IPS-20b (cell line): ENCODE data around the gene TRNP1.
"Not testable (repeated sequence)": the region's sequence is repeated elsewhere in the genome, so short reads cannot be mapped to it uniquely, and the experiment has no call there.

Experiments
- H3K27ac ChIP-seq: one replicate; pipeline ENCODE4 v1.5.1; 2013; ENCODE audit warnings: low read length
- H3K27me3 ChIP-seq: 2 replicates; pipeline ENCODE4 v1.6.1; 2013; ENCODE audit warnings: mild to moderate bottlenecking, low read length, inconsistent platforms; ENCODE audit not compliant: insufficient read depth
- H3K36me3 ChIP-seq: 2 replicates; pipeline ENCODE4 v1.6.1; 2013; ENCODE audit warnings: low read depth, mild to moderate bottlenecking, inconsistent platforms, low read length, moderate library complexity; ENCODE audit not compliant: insufficient read depth
- H3K4me1 ChIP-seq: 2 replicates; pipeline ENCODE4 v1.6.1; 2013; ENCODE audit warnings: mild to moderate bottlenecking, control low read depth, inconsistent platforms, low read length, moderate library complexity; ENCODE audit not compliant: insufficient read depth
- H3K4me3 ChIP-seq: 2 replicates; pipeline ENCODE4 v1.5.1; 2013; ENCODE audit warnings: mild to moderate bottlenecking, low read length, inconsistent platforms
- H3K9ac ChIP-seq: 2 replicates; pipeline ENCODE4 v1.6.1; 2013; ENCODE audit warnings: low read depth, mild to moderate bottlenecking, inconsistent platforms, low read length, moderate library complexity
- H3K9me3 ChIP-seq: 2 replicates; pipeline ENCODE4 v1.6.1; 2013; ENCODE audit warnings: mild to moderate bottlenecking, low read depth, low read length, inconsistent platforms; ENCODE audit not compliant: insufficient read depth

Gene TRNP1

DNA sequence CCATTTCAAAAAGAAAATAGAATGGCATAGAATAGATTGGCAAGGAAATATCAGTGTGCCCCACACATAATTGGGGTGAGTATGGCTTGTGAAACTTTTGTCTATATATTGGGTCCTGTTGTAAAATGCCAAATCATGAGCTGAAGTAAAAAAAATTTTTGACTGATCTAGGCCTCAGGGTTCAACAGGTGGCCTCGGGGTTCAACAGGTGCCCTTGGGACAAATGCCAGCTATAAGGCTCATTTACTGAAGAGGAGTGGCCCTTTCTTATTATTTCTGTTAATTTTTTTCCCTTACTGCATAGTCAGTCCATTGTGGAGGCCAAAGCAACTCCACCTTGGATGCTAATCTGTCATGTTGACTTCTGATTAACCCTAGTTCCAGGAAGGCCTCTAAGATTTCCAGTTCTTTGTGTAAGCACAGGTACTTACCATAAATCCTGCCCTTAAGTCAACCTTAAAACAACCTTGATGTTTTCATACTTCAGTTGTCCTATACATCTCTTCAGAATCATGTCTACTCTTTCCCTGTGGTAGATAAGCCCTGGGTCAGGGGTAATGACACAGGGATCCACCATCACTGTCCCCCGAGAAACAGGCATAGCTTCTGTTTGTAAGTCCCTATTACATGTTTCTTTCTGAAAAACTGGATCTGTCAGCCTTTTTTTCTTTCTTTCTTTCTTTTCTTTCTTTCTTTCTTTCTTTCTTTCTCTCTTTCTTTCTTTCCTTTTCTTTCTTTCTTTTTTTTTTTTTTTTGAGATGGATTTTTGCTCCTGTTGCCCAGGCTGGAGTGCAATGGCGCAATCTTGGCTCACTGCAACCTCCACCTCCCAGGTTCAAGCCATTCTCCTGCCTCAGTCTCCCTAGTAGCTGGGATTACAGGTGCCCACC, 16.6 kb upstream of the TRNP1 start:
- Histone ChIP-seq H3K36me3 (no peaks in the 10 kb centered on the region), H3K9me3 (no peaks in the 10 kb centered on the region), H3K27me3 (no peaks in the 10 kb centered on the region), H3K27ac (no peak overlapping the region), H3K4me3 (no peak overlapping the region), H3K9ac (no peak overlapping the region), H3K4me1 (peaks cover 3% of the 10 kb centered on the region; the same call in 1 of the 2 replicates)

- H3K9me3 ChIP-seq = no peaks in the 10 kb centered on the region
These were observed 14.6 kb upstream of the TRNP1 start for GRCh38 chr1:26978901-26979300.

DNA sequence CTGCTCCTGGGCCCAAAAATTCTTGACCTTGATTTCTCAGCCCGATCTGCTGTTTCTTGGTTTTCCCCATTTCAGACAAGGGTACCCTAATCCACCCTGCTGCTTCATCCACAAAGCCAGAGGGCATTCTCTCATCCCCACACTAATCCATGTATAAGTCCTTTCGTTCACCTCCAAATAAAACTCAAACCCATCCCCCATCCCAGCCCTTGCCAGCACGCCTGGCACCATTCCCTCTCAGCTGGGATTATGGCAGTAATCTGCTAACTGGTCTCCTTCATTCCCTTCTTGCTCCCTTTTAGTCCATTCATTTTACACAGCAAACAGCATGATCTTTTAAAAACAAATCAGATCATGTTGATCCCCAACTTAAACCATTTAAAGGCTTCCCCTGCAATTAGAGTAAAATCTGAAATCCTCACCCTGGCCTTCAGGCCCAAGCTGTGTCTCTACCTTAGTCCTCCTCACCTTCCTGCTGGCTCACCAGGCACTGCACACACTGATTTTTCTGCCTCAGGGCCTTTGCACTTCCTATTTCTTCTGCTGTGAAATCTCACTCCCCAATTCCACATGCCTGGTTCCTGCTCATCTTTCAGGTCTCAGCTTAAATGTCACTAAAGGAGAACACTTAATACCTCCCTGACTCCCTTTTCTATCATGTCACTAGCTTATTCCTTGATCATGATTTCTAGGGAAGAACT, 12.2 kb upstream of the TRNP1 start:
- Histone ChIP-seq H3K9me3 (no peaks in the 10 kb centered on the region), H3K4me3 (no peak overlapping the region), H3K27ac (no peak overlapping the region)

More at GRCh38 chr1:26978901-26979300, 14.6 kb upstream of the TRNP1 start:
- Histone ChIP-seq H3K4me3 (no peak overlapping the region), H3K4me1 (no peaks in the 10 kb centered on the region), H3K9ac (no peak overlapping the region), H3K36me3 (no peaks in the 10 kb centered on the region), H3K27me3 (no peaks in the 10 kb centered on the region), H3K27ac (no peak overlapping the region)

GRCh38 chr1:26983863-26984262, 9.6 kb upstream of the TRNP1 start:
- Histone ChIP-seq H3K36me3 (no peaks in the 10 kb centered on the region), H3K9ac (no peak overlapping the region)

More for the DNA sequence above, 12.2 kb upstream of the TRNP1 start:
- H3K9ac ChIP-seq = no peak overlapping the region
- H3K4me1 ChIP-seq = no peaks in the 10 kb centered on the region
- no peaks in the 10 kb centered on the region for H3K27me3 ChIP-seq
- no peaks in the 10 kb centered on the region for H3K36me3 ChIP-seq

GRCh38 chr1:26984291-26984690, 9.2 kb upstream of the TRNP1 start:
- H3K9ac ChIP-seq = no peak overlapping the region
- H3K36me3 ChIP-seq = no peaks in the 10 kb centered on the region
- no peaks in the 10 kb centered on the region for H3K27me3 ChIP-seq
- H3K4me1 ChIP-seq = no peaks in the 10 kb centered on the region
- H3K4me3 ChIP-seq = no peak overlapping the region
- no peaks in the 10 kb centered on the region for H3K9me3 ChIP-seq
- no peak overlapping the region for H3K27ac ChIP-seq

More at GRCh38 chr1:26983863-26984262, 9.6 kb upstream of the TRNP1 start:
- Histone ChIP-seq H3K27me3 (no peaks in the 10 kb centered on the region), H3K4me3 (no peak overlapping the region), H3K9me3 (no peaks in the 10 kb centered on the region), H3K27ac (no peak overlapping the region), H3K4me1 (no peaks in the 10 kb centered on the region)

GRCh38 chr1:26986658-26987057, 6.8 kb upstream of the TRNP1 start:
- H3K9ac ChIP-seq = no peak overlapping the region
- H3K27ac ChIP-seq = no peak overlapping the region
- H3K4me1 ChIP-seq = peaks cover 4% of the 10 kb centered on the region; the same call in 1 of the 2 replicates
- no peaks in the 10 kb centered on the region for H3K9me3 ChIP-seq
- no peaks in the 10 kb centered on the region for H3K36me3 ChIP-seq
- peaks cover 10% of the 10 kb centered on the region; the same call in 1 of the 2 replicates for H3K27me3 ChIP-seq
- H3K4me3 ChIP-seq = no peak overlapping the region

GRCh38 chr1:26989403-26990109, 3.9 kb upstream of the TRNP1 start:
- not testable (repeated sequence) for H3K27ac ChIP-seq, H3K4me1 ChIP-seq, H3K4me3 ChIP-seq, H3K9me3 ChIP-seq, H3K9ac ChIP-seq, H3K36me3 ChIP-seq
- H3K27me3 ChIP-seq = peaks cover 22% of the 10 kb centered on the region; the same call in 1 of the 2 replicates

DNA sequence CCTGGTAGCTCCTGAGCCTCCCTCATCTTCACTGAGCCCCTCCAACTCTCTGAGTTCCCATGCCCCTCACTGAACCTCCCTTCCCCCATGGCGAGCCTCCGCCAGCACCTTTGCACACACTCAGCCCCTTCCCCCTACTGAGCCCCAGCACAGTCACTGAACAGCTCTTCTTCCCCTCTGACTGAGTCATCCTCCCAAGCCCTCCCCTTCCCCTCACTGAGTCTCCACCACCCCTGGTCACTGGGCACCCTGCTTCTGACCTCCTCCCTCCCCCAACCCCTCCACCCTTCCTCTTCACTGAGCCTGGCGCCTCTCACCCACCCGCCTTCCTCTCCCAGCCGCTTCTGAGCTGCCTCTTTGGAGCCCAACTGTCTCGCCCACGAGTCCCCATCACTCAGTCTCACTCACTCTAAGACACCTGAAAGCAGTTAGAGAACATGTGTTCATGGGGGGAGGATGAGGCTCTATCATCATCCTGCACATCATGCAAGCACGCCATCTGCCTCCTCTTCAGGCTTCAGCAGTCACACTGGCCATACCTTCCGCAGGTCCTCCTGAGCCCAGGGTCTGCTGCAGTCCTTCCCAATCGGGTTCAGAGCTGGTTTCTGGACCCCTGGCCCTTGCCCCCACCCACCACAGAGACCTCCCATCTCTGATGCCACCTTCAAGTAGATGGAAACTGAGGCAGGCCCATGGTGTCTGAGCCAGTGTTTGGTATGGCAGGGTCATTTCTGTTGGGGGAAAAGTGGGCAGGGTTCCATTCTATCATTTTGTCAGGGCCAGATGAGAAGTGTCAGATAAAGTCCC, 2.0 kb upstream of the TRNP1 start:
- H3K4me3 ChIP-seq = no peak overlapping the region
- H3K27me3 ChIP-seq = peaks cover 31% of the 10 kb centered on the region
- H3K9me3 ChIP-seq = no peaks in the 10 kb centered on the region
- no peak overlapping the region for H3K27ac ChIP-seq
- H3K9ac ChIP-seq = no peak overlapping the region
- H3K36me3 ChIP-seq = peaks cover 13% of the 10 kb centered on the region; the same call in 1 of the 2 replicates
- H3K4me1 ChIP-seq = peaks cover 18% of the 10 kb centered on the region

DNA sequence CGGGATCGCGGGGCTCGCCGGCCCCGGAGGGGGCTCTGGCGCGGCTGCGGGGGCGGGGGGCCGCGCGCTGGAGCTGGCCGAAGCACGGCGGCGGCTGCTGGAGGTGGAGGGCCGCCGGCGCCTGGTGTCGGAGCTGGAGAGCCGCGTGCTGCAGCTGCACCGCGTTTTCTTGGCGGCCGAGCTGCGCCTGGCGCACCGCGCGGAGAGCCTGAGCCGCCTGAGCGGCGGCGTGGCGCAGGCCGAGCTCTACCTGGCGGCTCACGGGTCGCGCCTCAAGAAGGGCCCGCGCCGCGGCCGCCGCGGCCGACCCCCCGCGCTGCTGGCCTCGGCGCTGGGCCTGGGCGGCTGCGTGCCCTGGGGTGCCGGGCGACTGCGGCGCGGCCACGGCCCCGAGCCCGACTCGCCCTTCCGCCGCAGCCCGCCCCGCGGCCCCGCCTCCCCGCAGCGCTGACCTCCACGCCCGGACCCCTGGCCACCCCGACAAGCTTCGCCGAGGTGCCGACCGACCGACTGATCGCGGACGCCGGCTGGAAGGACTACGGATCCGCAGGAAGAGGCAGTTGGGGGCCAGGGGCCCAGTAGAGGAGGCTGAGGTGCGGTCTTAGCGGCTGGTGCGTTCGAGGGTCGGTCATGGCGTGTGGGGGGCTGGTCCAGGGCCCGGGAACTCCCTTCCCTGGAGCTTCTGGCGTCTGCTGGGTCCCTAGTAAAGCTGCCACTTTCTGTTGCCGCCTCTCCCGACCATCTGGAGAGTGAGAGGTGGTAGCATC, 711 bp downstream of the TRNP1 start:
- Histone ChIP-seq H3K4me1 (peaks cover 32% of the 10 kb centered on the region), H3K27ac (no peak overlapping the region), H3K9me3 (no peaks in the 10 kb centered on the region), H3K9ac (peak overlapping the region; percentile 84; the same call in 1 of the 2 replicates), H3K27me3 (peaks cover 31% of the 10 kb centered on the region), H3K4me3 (peak overlapping the region; percentile 83), H3K36me3 (peaks cover 17% of the 10 kb centered on the region; the same call in 1 of the 2 replicates)

GRCh38 chr1:26994787-26995517, 1.5 kb downstream of the TRNP1 start:
- Histone ChIP-seq H3K27me3 (peaks cover 31% of the 10 kb centered on the region), H3K9me3 (no peaks in the 10 kb centered on the region), H3K4me3 (peak overlapping the region; percentile 83), H3K36me3 (peaks cover 20% of the 10 kb centered on the region; the same call in 1 of the 2 replicates), H3K4me1 (peaks cover 37% of the 10 kb centered on the region), H3K27ac (no peak overlapping the region), H3K9ac (peak overlapping the region; percentile 84; the same call in 1 of the 2 replicates)
